Stimulated activated CD4-positive, alpha-beta T cell treated with anti-CD3 and anti-CD28 coated beads, TNF-alpha, amount 100 ng/mL, for 1 hour (primary cell): ENCODE measurements around the gene KRT9.
"Not testable (repeated sequence)": the region's sequence is repeated elsewhere in the genome, so short reads cannot be mapped to it uniquely, and the experiment has no call there.

Source experiments
- DNase-seq, 3 donors: peaks; one replicate each; pipeline ENCODE4 v3.0.0-alpha.2; 2020; ENCODE audit warnings: low read depth in 3 of 3, low spot score in 1 of 3

KRT9 gene

GRCh38 chr17:41547921-41548843 is 23.7 kb downstream of the KRT9 start:
- DNase-seq, result peak in 1 of 3 donors; percentile 49

DNA sequence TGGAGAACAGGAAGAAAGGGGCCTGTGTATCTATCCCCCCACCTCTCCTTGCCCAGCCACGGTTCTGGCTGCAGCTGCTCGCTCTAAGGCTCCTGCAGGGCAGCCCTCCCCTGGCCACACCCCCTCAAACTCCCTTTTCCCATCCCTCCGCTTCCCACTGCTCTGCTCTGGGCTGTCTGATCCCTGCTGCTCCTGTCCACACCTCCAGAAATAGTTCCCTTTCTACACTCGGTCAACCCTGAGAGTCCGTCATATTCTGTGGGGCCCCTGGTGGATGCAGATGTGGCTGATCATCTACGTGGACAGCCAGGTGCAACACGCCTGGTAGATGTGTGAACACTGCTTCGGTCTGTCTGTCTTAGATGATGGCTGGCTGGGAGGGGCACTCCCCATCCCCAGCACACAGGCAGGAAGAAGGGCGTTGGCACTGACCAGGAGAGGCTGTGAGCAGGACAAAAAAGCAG is 24.4 kb downstream of the KRT9 start:
- no peak for DNase-seq

DNA sequence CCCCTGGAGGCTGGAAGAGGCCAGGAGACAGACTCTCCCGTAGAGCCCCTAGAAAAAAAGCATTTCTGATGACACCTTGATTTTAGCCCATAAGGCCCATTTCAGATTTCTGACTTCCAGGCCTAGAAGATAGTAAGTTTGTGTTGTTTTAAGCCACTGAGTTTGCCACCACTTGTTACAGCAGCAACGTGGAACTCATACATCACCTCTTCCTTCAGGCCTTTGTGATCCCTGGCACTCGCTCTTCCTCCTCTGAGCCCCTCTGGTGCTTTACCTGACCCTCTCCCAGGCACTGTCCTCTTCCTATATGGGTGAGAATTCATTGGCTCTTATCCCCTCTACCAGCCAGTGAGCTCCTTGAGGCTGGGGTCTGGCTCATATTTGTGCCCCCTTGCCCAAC is 25.0 kb downstream of the KRT9 start:
- no peak for DNase-seq

GRCh38 chr17:41545829-41546410 is 25.9 kb downstream of the KRT9 start:
- DNase-seq, result no peak

- DNase-seq, result no peak
These were observed 26.9 kb downstream of the KRT9 start for GRCh38 chr17:41544935-41545334.

DNA sequence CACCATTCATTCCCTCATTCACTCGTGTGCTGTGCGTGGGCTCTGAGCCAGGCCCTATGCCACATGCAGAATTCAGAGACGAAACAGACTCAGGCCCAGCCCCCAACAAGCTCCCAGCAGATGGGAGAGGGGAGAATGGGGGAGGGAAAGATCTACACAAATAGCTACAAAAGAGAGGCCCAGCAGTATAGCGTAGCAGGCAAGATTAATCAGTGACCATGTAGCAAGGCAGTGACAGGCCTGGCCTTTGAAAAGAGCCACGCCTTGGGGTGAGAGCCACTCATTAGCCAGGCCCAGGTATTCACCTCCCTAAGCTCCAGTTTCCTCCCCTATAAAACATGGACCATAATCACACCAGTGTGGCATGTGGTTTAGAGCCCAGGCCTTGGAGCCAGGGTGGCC is 27.4 kb downstream of the KRT9 start:
- no peak for DNase-seq

- not testable (repeated sequence) for DNase-seq
These were observed 29.1 kb downstream of the KRT9 start for GRCh38 chr17:41542786-41543185.

GRCh38 chr17:41542357-41542756 is 29.5 kb downstream of the KRT9 start:
- no peak for DNase-seq

DNA sequence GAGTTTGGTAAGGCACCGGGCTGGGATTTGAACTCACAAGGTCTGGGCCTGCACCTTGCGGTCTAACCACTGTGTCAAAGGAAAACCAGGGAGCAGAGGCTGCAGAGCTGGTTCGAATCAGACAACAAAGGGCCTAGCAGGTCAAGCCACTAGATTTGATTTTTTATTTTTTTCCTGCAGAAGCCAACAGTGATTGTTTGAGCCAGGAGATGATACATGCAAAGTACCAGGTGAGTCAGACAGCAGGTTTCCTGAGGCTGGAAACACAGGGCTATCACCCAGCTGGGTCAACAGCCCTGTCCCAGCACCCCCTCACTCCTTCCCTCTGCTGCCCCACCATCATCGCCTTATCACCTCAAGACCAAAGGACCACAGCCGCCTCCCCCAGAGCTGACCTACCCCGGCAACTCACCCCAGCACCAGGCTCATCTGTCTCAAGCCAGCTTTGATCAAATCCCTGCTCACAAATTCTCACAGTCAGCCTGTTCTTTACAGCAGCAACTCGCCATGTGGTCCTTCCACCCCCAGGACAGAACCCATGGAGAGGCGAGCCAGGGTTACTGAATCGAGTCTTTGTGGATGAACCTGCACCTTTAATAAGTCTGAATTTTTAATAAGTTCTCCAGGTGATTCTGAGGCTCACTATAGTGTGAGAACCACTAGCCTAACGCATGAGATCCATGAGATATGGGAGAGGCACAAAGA is 30.8 kb downstream of the KRT9 start:
- no peak for DNase-seq

DNA sequence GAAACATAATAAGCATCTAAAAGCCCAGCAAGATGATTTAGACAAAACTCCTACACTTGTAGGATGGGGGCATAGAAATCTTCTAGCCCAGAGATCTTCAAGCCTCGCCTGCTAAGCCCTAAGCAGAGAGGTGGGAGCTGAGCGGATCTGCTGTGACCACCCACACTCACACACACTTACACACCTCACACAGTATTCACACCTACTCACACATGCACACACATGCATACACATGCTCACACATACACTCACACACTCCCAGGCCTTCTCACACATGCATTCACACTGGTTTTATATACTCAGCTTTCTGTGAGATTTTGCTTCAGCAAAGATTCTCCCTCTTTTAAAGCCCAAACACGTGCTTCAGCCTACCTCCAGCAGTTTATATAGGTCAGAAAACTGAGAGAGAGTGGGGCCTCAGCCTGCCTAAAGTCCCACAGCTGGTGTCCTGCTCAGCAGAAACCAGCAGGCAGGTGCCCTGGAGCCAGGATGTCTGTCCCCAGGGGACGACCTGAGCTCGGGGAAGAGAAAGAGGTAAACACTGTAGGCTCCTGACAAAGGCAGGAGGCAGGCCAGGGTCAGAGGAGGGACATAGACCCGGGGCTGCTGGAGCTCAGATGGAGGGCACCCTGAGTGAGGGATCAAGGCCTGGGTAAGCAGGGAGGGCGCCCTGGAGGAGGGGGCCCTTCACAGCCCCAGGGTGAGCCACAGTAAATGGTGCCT is 31.7 kb downstream of the KRT9 start:
- no peak for DNase-seq

DNA sequence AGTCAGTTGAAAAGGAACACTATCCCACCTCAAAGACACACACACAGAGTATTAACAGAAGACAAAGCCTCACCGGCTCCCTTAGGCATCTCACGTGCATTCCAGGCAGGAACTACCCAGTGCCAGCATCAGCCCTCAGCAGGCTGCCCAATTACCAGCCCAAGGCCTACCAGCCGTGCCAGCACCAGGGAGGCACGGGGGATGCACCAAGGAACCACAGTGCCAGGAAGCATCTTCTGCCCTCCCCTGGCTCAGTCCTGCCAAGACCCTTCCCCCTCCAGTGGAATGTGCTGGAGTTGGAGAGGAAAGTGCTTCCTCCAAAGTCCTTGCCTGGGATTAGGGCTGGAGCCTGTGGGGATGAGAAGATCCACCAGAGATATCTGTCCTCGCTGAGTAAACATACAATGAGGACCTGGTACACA is 32.8 kb downstream of the KRT9 start:
- DNase-seq, result no peak

GRCh38 chr17:41538565-41538991 is 33.3 kb downstream of the KRT9 start:
- DNase-seq, result no peak

DNA sequence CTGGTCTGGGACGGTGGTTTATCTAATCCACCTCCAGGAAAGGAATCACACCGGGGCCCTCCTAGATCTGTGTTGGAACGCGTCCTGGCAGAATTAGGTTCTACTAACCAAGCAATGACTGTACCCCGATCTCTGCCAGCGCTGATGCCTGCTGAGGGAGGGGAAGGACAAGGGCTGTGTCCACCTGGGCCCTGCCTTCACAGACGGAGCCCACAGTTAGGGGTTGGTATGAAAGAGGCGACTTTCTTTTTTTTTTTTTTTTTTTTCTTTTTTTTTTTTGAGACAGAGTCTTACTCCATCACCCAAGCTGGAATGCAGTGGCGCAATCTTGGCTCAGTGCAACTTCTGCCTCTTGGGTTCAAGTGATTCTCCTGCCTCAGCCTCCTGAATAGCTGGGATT is 33.9 kb downstream of the KRT9 start:
- DNase-seq, result no peak

DNA sequence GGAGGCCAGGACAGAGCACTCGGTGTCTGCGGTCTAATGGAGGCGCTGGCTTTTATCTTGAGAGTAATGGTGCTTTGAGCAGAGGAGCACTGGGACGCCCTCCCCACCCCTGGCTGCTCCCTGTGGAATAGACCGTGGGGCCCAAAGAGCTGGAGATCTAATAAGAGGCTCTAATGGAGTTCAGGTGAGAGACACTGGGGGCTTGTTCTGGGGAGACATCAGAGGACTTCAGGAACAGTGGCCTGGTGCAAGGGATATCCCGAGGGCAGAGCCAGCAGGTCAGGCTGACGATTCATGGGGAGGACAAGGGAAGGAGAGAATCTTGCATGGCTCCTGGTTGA is 34.3 kb downstream of the KRT9 start:
- no peak for DNase-seq

DNA sequence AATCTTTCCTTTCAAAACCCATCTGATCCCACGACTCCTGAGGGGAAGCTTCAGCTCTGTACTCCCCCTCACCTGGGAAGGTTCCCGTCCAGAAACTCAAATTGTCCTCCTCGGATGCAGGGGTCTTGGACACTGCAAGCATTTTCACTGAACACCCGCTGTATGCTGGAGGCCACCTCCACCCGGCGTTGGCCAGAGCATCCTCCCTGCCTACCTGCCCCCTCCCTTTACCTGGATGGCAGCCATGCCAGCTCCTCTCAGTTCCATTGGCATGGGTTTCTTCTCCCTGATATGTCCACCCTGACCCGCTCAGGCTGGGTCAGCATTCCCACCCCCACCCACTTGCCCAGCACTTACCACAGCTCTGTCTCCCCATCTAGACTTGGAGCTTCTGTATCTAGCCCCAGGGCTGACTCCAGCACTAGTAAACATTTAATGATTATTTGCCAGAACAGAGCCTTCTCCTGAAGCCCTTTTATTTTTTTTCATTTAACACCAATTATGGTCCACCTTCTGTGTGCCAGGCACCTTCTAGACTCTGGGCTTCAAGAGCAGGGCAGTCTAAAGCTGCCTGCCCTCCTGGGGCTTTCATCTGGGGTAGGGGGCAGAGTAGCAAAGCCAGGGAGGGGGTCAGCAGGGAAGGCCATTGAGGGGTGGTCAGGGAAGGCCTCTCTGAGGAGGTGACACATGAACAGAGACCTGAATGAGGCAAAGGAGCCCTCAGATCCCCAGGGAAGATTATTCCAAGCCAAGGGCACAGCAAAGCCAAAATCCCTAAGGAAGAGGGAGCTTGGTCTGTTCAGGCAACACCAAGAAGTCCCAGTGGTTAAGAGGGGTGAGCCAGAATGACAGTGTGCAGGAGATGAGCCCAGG is 34.9 kb downstream of the KRT9 start:
- no peak for DNase-seq

DNA sequence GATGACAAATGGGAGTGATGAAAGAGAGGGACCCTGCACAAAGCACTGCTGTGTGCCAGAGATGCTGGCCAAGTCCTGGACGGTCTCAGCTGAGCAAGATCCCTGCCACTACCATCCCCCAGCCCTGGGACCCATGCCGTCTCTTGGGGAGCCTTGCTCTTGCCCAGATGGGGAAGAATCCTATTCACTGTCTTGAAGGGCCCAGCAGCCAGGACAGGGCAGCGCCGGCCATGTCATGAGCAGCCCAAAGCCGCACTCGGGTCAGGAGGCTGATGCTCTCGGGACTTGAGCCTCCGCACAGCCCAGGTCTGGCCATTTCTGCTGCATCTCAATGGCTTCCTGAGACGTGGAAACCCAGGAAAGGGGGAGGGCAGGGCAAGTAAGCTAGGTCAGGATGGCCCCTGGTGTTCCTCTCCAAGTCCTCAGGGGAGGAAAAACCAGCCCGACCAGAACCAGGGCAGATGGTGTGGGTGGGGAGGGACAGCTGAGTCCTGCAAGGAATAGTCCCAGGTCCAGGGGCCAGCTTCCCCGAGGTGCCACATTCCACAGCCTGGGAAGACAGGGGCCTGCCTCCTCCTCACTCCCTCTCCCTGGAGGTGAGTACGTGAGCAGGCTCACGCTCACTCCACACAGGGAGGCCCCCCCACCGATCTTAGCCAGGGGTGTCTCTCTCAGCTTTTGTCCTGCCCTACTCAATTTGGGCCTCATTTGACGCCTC is 35.9 kb downstream of the KRT9 start:
- no peak for DNase-seq

GRCh38 chr17:41534899-41535546 is 36.8 kb downstream of the KRT9 start:
- no peak for DNase-seq

DNA sequence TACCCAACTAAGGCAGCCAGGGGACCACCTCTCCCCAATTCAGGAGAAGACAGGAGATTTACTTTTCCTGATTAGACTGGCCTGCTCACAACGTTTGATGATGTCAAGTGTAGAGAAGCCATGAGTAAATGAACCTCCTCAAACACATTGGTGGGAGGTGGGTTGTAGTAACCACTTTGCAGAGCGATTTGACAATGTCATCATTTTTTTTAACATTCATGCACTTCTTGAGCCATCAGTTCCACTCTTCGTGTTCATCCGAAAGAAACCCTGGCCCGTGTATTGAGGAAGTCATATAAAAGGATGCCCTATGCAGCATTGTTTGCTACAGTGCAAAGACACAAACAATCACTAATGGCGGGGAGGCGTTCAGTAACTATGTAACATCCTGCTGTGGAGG is 38.2 kb downstream of the KRT9 start:
- no peak for DNase-seq

DNA sequence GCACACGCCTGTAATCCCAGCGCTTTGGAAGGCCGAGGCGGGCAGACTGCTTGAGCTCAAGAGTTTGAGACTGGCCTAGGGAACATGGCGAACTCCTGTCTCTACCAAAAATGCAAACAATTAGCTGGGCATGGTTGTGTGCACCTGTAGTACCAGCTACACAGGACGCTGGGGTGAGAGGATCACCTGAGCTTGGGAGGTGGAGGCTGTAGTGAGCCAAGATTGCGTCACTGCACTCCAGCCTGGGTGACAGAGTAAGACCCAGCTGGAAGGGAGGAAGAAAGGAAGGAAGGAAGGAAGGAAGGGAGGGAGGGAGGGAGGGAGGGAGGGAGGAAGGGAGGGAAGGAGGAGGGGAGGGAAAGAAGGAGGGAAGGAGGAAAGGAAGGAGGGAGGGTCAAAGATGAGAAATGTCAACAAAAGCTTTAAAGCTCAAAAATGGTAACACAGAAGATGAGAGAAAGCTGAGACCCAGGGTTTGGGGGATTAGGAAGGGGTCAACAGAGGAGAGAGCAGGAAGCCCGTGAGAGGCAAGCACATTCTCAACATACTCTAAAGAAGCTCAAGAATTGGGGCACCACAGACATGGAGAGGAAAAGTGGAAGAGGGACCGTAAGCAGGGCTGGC is 38.8 kb downstream of the KRT9 start:
- DNase-seq, result no peak
